Activated CD4-positive, alpha-beta T cell treated with anti-CD3 and anti-CD28 coated beads, Interleukin-2, amount 10 ng/mL, durations not matched to agents 24 days and 14 days (primary cell): ENCODE data around the gene RXFP1. TPM values are rescaled to one million over a fixed set of nuclear protein-coding genes. Genes with fewer than 3 reads are reported as not detected.

Experiments used
- DNase-seq: peaks from one replicate; pipeline ENCODE4 v3.0.0; 2022
- H3K27ac Mint-ChIP-seq: one replicate; pipeline ENCODE4 v1.8.0; 2022; ENCODE audit warnings: mild to moderate bottlenecking, mixed read lengths
- H3K27me3 Mint-ChIP-seq: one replicate; pipeline ENCODE4 v1.8.0; 2022; ENCODE audit warnings: mixed read lengths
- H3K36me3 Mint-ChIP-seq: one replicate; pipeline ENCODE4 v1.8.0; 2022; ENCODE audit warnings: low read depth, mild to moderate bottlenecking, mixed read lengths
- H3K4me1 Mint-ChIP-seq: one replicate; pipeline ENCODE4 v1.8.0; 2021; ENCODE audit warnings: mixed read lengths
- H3K4me3 Mint-ChIP-seq: one replicate; pipeline ENCODE4 v1.8.0; 2022; ENCODE audit warnings: mild to moderate bottlenecking, moderate library complexity, mixed read lengths
- H3K9me3 Mint-ChIP-seq: one replicate; pipeline ENCODE4 v1.8.0; 2021; ENCODE audit warnings: mixed read lengths
- intact Hi-C: fragments of 100-400 bp; cut with micrococcal nuclease; formaldehyde crosslinking; loops from one replicate; pipeline ENCODE4 v1.15.1; 2023
- total RNA-seq: library from RNA; stranded (reverse); gene quantifications from 2 replicates; pipeline ENCODE4 v1.2.3, GENCODE V29; 2022

Gene RXFP1
- total RNA-seq, 1 donor from 2014 or later = not detected

- H3K4me1 Mint-ChIP-seq = peaks cover 8% of the 10 kb centered on the region
- no peak overlapping the region for H3K27ac Mint-ChIP-seq
- no peaks in the 10 kb centered on the region for H3K36me3 Mint-ChIP-seq
- no peak for DNase-seq
- H3K27me3 Mint-ChIP-seq = peaks cover 12% of the 10 kb centered on the region
- no peaks in the 10 kb centered on the region for H3K9me3 Mint-ChIP-seq
- no peak overlapping the region for H3K4me3 Mint-ChIP-seq
- intact Hi-C loops = no loop called here
Measured at GRCh38 chr4:158606969-158607368, 85.3 kb downstream of the RXFP1 start.

DNA sequence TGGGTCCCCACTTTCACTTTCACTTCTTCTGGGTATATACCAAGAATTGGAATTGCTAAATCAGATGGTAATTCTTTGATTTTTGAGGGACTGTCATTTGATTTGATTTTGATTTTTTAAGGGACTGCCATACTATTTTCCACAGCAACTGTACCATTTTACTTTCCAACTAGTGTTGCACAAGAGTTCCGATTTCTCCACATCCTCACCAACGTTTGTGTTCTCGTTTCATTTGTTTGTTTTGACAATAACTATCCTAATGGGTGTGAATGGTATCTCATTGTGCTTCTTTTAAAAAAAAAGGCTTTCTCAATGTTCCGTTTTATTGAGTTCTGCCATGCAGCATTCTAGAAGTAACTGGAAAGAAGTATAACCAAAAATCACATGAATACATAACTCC is 87.4 kb downstream of the RXFP1 start:
- peaks cover 8% of the 10 kb centered on the region for H3K4me1 Mint-ChIP-seq
- no peak for DNase-seq
- H3K4me3 Mint-ChIP-seq = no peak overlapping the region
- no peak overlapping the region for H3K27ac Mint-ChIP-seq
- H3K9me3 Mint-ChIP-seq = no peaks in the 10 kb centered on the region
- H3K27me3 Mint-ChIP-seq = peaks cover 15% of the 10 kb centered on the region
- H3K36me3 Mint-ChIP-seq = no peaks in the 10 kb centered on the region
- intact Hi-C loops = no loop called here

DNA sequence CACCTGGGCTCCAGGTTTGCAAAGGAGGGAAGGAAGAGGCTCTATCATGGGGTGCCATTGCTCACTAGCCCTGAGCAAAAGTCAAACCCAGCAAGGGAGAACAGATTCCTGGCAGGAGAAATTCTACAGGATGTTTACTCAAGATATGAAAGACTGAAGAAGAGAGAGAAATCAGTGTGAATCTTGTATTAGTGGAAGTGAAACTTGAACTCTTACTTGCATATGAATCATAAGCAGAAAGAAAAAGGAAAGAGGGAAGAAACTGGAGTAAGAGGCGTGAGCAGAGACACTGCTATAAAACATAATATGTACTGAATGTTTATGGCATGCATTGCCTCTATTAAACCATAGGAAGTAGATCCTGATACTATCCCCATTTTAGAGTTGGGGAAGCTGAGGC is 89.1 kb downstream of the RXFP1 start:
- no peak overlapping the region for H3K4me3 Mint-ChIP-seq
- DNase-seq = no peak
- no peak overlapping the region for H3K27ac Mint-ChIP-seq
- no peaks in the 10 kb centered on the region for H3K9me3 Mint-ChIP-seq
- H3K4me1 Mint-ChIP-seq = peaks cover 8% of the 10 kb centered on the region
- H3K27me3 Mint-ChIP-seq = peaks cover 9% of the 10 kb centered on the region
- intact Hi-C loops = no loop called here
- no peaks in the 10 kb centered on the region for H3K36me3 Mint-ChIP-seq

DNA sequence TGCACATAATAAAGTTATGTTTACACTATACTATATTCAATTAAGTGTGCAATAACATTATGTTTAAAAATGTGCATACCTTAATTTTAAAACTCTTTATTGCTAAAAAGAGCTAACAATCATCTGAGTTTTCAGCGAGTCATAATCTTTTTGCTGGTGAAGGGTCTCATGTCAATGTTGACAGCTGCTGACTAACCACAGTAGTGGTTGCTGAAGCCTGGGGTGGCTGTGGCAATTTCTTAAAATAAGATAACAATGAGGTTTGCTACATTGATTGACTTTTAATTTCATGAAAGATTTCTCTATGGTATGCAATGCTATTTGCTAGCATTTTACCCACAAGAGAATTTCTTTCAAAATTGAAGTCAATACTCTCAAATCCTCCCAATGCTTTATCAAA is 91.4 kb downstream of the RXFP1 start:
- no peak overlapping the region for H3K27ac Mint-ChIP-seq
- intact Hi-C loops = no loop called here
- peaks cover 7% of the 10 kb centered on the region for H3K27me3 Mint-ChIP-seq
- H3K4me3 Mint-ChIP-seq = no peak overlapping the region
- peaks cover 8% of the 10 kb centered on the region for H3K4me1 Mint-ChIP-seq
- DNase-seq = no peak
- no peaks in the 10 kb centered on the region for H3K36me3 Mint-ChIP-seq
- H3K9me3 Mint-ChIP-seq = no peaks in the 10 kb centered on the region

DNA sequence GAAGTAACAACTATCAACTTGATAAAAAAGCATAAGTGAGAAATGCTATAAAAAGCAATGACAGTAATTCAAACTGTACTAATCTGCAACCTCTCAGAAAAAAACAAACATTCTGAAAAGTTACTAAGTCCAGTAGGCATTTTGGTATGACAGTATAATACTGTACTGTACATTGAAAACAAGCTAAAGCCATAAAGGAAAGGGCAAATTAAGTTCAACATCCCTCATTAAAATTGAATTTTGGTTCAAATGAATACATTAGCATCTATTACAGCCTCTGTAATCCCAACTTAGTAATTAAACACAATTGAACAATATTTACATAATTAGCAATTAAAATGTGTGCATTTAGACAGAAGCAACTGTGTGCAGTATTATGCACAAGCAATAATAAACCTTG is 96.3 kb downstream of the RXFP1 start:
- Mint-ChIP-seq H3K9me3 (no peaks in the 10 kb centered on the region), H3K27ac (no peak overlapping the region)
- intact Hi-C loops = no loop called here

DNA sequence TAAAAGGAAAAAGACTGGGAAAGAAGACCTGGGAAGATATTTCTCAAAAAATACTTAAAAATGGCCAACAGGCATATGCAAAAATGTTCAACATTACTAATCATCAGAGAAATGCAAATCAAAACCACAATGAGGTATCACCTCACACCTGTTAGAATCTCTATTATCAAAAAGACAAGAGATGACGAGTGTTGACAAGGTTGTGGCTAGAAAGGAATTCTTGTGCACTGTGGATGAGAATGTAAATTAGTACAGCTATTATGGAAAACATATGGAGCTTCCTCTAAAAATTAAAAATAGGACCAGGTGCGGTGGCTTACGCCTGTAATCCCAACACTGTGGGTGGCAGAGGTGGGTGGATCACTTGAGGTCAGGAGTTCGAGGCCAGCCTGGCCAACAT is 100.0 kb downstream of the RXFP1 start:
- Mint-ChIP-seq H3K9me3 (no peaks in the 10 kb centered on the region), H3K36me3 (no peaks in the 10 kb centered on the region), H3K4me1 (no peaks in the 10 kb centered on the region), H3K27ac (no peak overlapping the region), H3K4me3 (no peak overlapping the region), H3K27me3 (peaks cover 24% of the 10 kb centered on the region)
- no peak for DNase-seq
- intact Hi-C loops = no loop called here

More for the DNA sequence above, 96.3 kb downstream of the RXFP1 start:
- H3K36me3 Mint-ChIP-seq = no peaks in the 10 kb centered on the region
- H3K27me3 Mint-ChIP-seq = peaks cover 12% of the 10 kb centered on the region
- H3K4me1 Mint-ChIP-seq = no peaks in the 10 kb centered on the region
- no peak for DNase-seq
- no peak overlapping the region for H3K4me3 Mint-ChIP-seq

DNA sequence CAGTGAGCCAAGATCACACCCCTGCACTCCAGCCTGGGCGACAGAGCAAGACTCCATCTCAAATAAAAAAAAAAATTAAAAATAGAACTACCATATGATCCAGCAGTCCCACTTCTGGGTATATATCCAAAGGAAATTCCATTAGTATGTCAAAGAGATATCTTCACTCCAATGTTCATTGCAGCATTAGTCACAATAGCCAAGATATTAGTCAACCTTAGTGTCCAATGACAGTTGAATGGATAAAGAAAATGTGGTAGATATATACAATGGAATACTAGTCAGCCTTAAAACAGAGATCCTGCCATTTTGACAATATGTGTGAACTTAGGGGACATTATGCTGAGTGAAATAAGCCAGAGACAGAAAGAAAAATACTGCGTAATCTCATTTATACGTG is 100.6 kb downstream of the RXFP1 start:
- intact Hi-C loops = no loop called here
- no peaks in the 10 kb centered on the region for H3K4me1 Mint-ChIP-seq
- H3K27ac Mint-ChIP-seq = no peak overlapping the region
- no peak overlapping the region for H3K4me3 Mint-ChIP-seq
- H3K36me3 Mint-ChIP-seq = no peaks in the 10 kb centered on the region
- no peaks in the 10 kb centered on the region for H3K9me3 Mint-ChIP-seq
- DNase-seq = no peak
- peaks cover 24% of the 10 kb centered on the region for H3K27me3 Mint-ChIP-seq

- H3K4me3 Mint-ChIP-seq = no peak overlapping the region
- no peaks in the 10 kb centered on the region for H3K4me1 Mint-ChIP-seq
- H3K9me3 Mint-ChIP-seq = no peaks in the 10 kb centered on the region
- H3K27me3 Mint-ChIP-seq = peaks cover 18% of the 10 kb centered on the region
- intact Hi-C loops = loop anchor here (1.0 to 2.0 kb wide), 2 partner anchors 129 to 372 kb away; no protein-coding TSS in a partner anchor
- DNase-seq = no peak
- no peak overlapping the region for H3K27ac Mint-ChIP-seq
- H3K36me3 Mint-ChIP-seq = no peaks in the 10 kb centered on the region
Measured at GRCh38 chr4:158624889-158625478, 103.3 kb downstream of the RXFP1 start.

DNA sequence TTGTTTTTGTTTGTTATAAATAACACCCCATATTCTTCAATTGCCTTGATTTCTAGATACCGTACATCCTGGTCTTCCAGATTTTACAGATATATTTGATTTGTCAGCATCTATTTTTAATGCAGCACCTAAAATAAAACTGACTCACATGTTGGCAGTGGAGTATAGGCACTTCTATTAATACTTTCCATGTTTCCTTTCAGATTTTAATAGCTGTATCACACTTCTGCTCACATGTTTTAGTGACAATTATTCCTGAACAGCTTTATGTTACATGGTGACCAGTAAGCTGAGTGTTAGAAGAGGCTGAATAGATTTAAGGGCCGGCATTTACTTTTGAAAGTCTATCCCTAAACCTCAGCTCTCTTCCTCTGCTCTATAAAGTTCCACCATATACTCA is 103.9 kb downstream of the RXFP1 start:
- no peaks in the 10 kb centered on the region for H3K9me3 Mint-ChIP-seq
- no peaks in the 10 kb centered on the region for H3K4me1 Mint-ChIP-seq
- H3K4me3 Mint-ChIP-seq = no peak overlapping the region
- H3K27me3 Mint-ChIP-seq = peaks cover 18% of the 10 kb centered on the region
- intact Hi-C loops = loop anchor here (2.0 kb wide), 1 partner anchor 373 kb away; no protein-coding TSS in a partner anchor
- H3K36me3 Mint-ChIP-seq = no peaks in the 10 kb centered on the region
- H3K27ac Mint-ChIP-seq = no peak overlapping the region
- no peak for DNase-seq

- intact Hi-C loops = no loop called here
- H3K27ac Mint-ChIP-seq = no peak overlapping the region
- H3K36me3 Mint-ChIP-seq = no peaks in the 10 kb centered on the region
- H3K4me3 Mint-ChIP-seq = no peak overlapping the region
- no peak for DNase-seq
- no peaks in the 10 kb centered on the region for H3K4me1 Mint-ChIP-seq
- peaks cover 19% of the 10 kb centered on the region for H3K27me3 Mint-ChIP-seq
- H3K9me3 Mint-ChIP-seq = no peaks in the 10 kb centered on the region
Measured at GRCh38 chr4:158630893-158631292, 109.2 kb downstream of the RXFP1 start.

DNA sequence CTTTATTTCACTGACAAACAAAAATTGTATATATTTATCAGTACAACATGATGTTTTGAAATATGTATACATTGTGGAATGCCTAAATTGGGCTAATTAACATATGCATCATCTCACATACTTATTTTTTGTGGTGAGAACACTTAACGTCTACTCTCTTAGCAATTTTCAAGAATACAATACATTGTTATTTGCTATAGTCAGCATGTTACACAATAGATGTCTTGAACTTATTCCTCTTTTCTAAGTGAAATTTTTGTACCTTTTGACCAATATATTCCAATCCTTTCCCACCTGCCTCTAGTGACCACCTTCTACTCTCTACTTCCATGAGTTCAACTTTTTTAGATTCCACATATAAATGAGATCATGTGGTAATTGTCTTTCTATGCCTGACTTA is 114.9 kb downstream of the RXFP1 start:
- H3K27me3 Mint-ChIP-seq = peaks cover 22% of the 10 kb centered on the region
- no peaks in the 10 kb centered on the region for H3K36me3 Mint-ChIP-seq
- intact Hi-C loops = no loop called here
- H3K4me1 Mint-ChIP-seq = no peaks in the 10 kb centered on the region
- no peaks in the 10 kb centered on the region for H3K9me3 Mint-ChIP-seq
- H3K27ac Mint-ChIP-seq = no peak overlapping the region
- no peak overlapping the region for H3K4me3 Mint-ChIP-seq
- no peak for DNase-seq

DNA sequence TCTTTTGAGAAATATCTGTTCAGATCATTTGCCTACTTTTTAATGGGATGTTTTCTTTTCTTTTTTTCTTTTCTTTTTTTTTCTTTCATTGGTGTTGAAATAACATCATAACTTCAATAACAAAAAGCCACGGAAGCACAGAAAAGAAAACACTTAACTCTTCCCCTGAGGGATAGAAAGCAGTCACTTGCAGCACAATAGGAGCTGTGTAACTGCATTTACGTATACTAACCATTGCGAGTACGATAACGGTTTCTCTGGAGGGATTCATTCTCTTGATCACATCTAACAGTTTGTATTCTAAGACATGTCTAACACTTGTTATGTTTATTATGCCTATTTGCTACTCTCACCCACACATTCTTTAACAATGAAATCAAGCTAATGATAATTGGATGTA is 122.7 kb downstream of the RXFP1 start:
- no peak for DNase-seq
- H3K9me3 Mint-ChIP-seq = no peaks in the 10 kb centered on the region
- no peaks in the 10 kb centered on the region for H3K36me3 Mint-ChIP-seq
- H3K27me3 Mint-ChIP-seq = peaks cover 16% of the 10 kb centered on the region
- no peak overlapping the region for H3K27ac Mint-ChIP-seq
- H3K4me3 Mint-ChIP-seq = no peak overlapping the region
- intact Hi-C loops = no loop called here
- H3K4me1 Mint-ChIP-seq = no peaks in the 10 kb centered on the region

GRCh38 chr4:158644760-158645159 is 123.1 kb downstream of the RXFP1 start:
- DNase-seq = no peak
- no peaks in the 10 kb centered on the region for H3K4me1 Mint-ChIP-seq
- H3K4me3 Mint-ChIP-seq = no peak overlapping the region
- intact Hi-C loops = no loop called here
- no peaks in the 10 kb centered on the region for H3K9me3 Mint-ChIP-seq
- H3K36me3 Mint-ChIP-seq = no peaks in the 10 kb centered on the region
- H3K27ac Mint-ChIP-seq = no peak overlapping the region
- H3K27me3 Mint-ChIP-seq = peaks cover 17% of the 10 kb centered on the region

GRCh38 chr4:158649111-158649680 is 127.5 kb downstream of the RXFP1 start:
- no peaks in the 10 kb centered on the region for H3K36me3 Mint-ChIP-seq
- H3K4me3 Mint-ChIP-seq = no peak overlapping the region
- H3K27ac Mint-ChIP-seq = no peak overlapping the region
- DNase-seq = no peak
- H3K4me1 Mint-ChIP-seq = peaks cover 4% of the 10 kb centered on the region
- intact Hi-C loops = no loop called here
- H3K27me3 Mint-ChIP-seq = peaks cover 13% of the 10 kb centered on the region
- H3K9me3 Mint-ChIP-seq = no peaks in the 10 kb centered on the region

GRCh38 chr4:158652920-158653319 is 131.2 kb downstream of the RXFP1 start:
- Mint-ChIP-seq H3K9me3 (no peaks in the 10 kb centered on the region), H3K27ac (no peak overlapping the region), H3K4me1 (peaks cover 4% of the 10 kb centered on the region), H3K27me3 (peaks cover 4% of the 10 kb centered on the region), H3K4me3 (peak overlapping the region; percentile 22), H3K36me3 (no peaks in the 10 kb centered on the region)
- no peak for DNase-seq
- intact Hi-C loops = no loop called here
